HG03457 (cell line): Measurements from ENCODE around the gene DYNLRB1.
"Not testable (repeated sequence)": the region's sequence is repeated elsewhere in the genome, so short reads cannot be mapped to it uniquely, and the experiment has no call there.

ENCODE experiments used
- ATAC-seq: cut with Tn5 transposase; IDR thresholded peaks from one replicate; pipeline ENCODE4 v1.9.1; 2021; ENCODE audit warnings: moderate number of reproducible peaks; ENCODE audit not compliant: unreplicated experiment

DYNLRB1 gene

GRCh38 chr20:34516247-34517113 lies at the start of gene DYNLRB1:
Gene DYNLRB1, plus strand, starts transcription at chr20:34516422. Its CDS starts 37 bp downstream, at chr20:34516459.
- ATAC-seq, result peak; percentile 62

GRCh38 chr20:34468951-34469350 lies 47.3 kb upstream of the DYNLRB1 start:
- ATAC-seq, result no peak

GRCh38 chr20:34472246-34472925 lies 43.8 kb upstream of the DYNLRB1 start:
- ATAC-seq, result no peak

- ATAC-seq, result no peak
Observed at GRCh38 chr20:34473262-34473883, 42.8 kb upstream of the DYNLRB1 start.

GRCh38 chr20:34475979-34476736 lies 40.1 kb upstream of the DYNLRB1 start:
- ATAC-seq, result no peak

- ATAC-seq, result no peak
Observed at GRCh38 chr20:34479627-34480026, 36.6 kb upstream of the DYNLRB1 start.

GRCh38 chr20:34482154-34482553 lies 34.1 kb upstream of the DYNLRB1 start:
- ATAC-seq, result not testable (repeated sequence)

- not testable (repeated sequence) for ATAC-seq
Observed at GRCh38 chr20:34483585-34484220, 32.5 kb upstream of the DYNLRB1 start.

- no peak for ATAC-seq
Observed at GRCh38 chr20:34485068-34485634, 31.1 kb upstream of the DYNLRB1 start.

GRCh38 chr20:34491226-34491931 lies 24.8 kb upstream of the DYNLRB1 start:
- ATAC-seq, result no peak

GRCh38 chr20:34491932-34492509 lies 24.2 kb upstream of the DYNLRB1 start:
- ATAC-seq, result no peak

- no peak for ATAC-seq
Observed at GRCh38 chr20:34493646-34494045, 22.6 kb upstream of the DYNLRB1 start.

GRCh38 chr20:34495307-34495706 lies 20.9 kb upstream of the DYNLRB1 start:
- no peak for ATAC-seq

GRCh38 chr20:34495916-34496315 lies 20.3 kb upstream of the DYNLRB1 start:
- no peak for ATAC-seq

GRCh38 chr20:34497596-34497995 lies 18.6 kb upstream of the DYNLRB1 start:
- not testable (repeated sequence) for ATAC-seq

- ATAC-seq, result no peak
Observed at GRCh38 chr20:34500823-34501222, 15.4 kb upstream of the DYNLRB1 start.

GRCh38 chr20:34506480-34506879 lies 9.7 kb upstream of the DYNLRB1 start:
- no peak for ATAC-seq

- no peak for ATAC-seq
Observed at GRCh38 chr20:34507702-34508413, 8.4 kb upstream of the DYNLRB1 start.
